Lung (tissue), 12 donors: ENCODE data around the gene MCTP1. TPM values are rescaled to one million over a fixed set of nuclear protein-coding genes. Genes with fewer than 3 reads are reported as not detected.

Source experiments
- ATAC-seq: fragments of 200-7000 bp; cut with Tn5 transposase; one replicate; pipeline ENCODE4 v1.9.1; 2020; ENCODE audit warnings: moderate number of reproducible peaks; ENCODE audit not compliant: insufficient read depth, low FRiP score
- DNase-seq, 3 donors: peaks; one replicate each; pipeline ENCODE4 v3.0.0-alpha.2; 2013 to 2017
- H3K27ac ChIP-seq, 2 donors: one replicate each; pipeline ENCODE4 v1.5.1; 2013; ENCODE audit warnings: mild to moderate bottlenecking in 2 of 2, moderate library complexity in 2 of 2, control low read depth in 1 of 2, inconsistent platforms in 1 of 2, low read depth in 1 of 2, low read length in 1 of 2
- H3K27me3 ChIP-seq, 3 donors: one replicate each; pipeline ENCODE4 v1.5.1; 2013; ENCODE audit warnings: low read length in 2 of 3; ENCODE audit not compliant: control insufficient read depth in 3 of 3, insufficient read depth in 3 of 3
- H3K36me3 ChIP-seq, 4 donors: one replicate each; pipeline ENCODE4 v1.5.1; 2013; ENCODE audit warnings: low read length in 4 of 4, mild to moderate bottlenecking in 1 of 4, moderate library complexity in 1 of 4; ENCODE audit not compliant: control insufficient read depth in 4 of 4, insufficient read depth in 4 of 4
- H3K4me1 ChIP-seq, 5 donors: one replicate each; pipeline ENCODE4 v1.5.1; 2013; ENCODE audit warnings: low read length in 5 of 5, mild to moderate bottlenecking in 2 of 5, moderate library complexity in 1 of 5; ENCODE audit not compliant: control insufficient read depth in 5 of 5, insufficient read depth in 5 of 5
- H3K4me3 ChIP-seq: one replicate; pipeline ENCODE4 v1.5.1; 2013; ENCODE audit warnings: mild to moderate bottlenecking, control low read depth, moderate library complexity
- H3K9ac ChIP-seq, 2 donors: one replicate each; pipeline ENCODE4 v1.5.1; 2013; ENCODE audit warnings: low read length in 2 of 2, control low read depth in 1 of 2; ENCODE audit not compliant: insufficient read depth in 1 of 2
- H3K9me3 ChIP-seq, 4 donors: one replicate each; pipeline ENCODE4 v1.5.1; 2013; ENCODE audit warnings: low read length in 3 of 4, mild to moderate bottlenecking in 1 of 4, moderate library complexity in 1 of 4; ENCODE audit not compliant: control insufficient read depth in 4 of 4, insufficient read depth in 3 of 4
- WGBS, 2 donors: extraction: QIAGEN DNeasy Blood & Tissue Kit; methylation state at CpG; one replicate each; pipeline ENCODE4 v1.1.7; 2013; 5-methylcytosine and 5-hydroxymethylcytosine counted together
- polyA plus RNA-seq, 2 donors: library from polyadenylated mRNA; stranded (reverse); fragments of 200-250 nt; gene quantifications; one replicate each; pipeline ENCODE4 v1.2.1, GENCODE V29; 2013
- total RNA-seq, 2 donors: library from RNA; depleted of rRNA in 1 of 2; stranded (reverse); fragments of >200 nt in 1 of 2; gene quantifications; one replicate each; pipeline ENCODE4 v1.2.1, GENCODE V29; 2014 to 2021
- TF ChIP-seq, protein P1 (sequence below): IDR thresholded peaks from 2 replicates; pipeline ENCODE4 v1.5.1; 2012; ENCODE audit warnings: mild to moderate bottlenecking; ENCODE audit errors: control extremely low read depth, extremely low read depth
- donor health status: control.
- donor health status: control.
- donor health status: Bipolar disorder and iron deficiency.
- donor health status: healthy.
- donor health status: DM: yes; HTN: yes; CAD: no.

Gene MCTP1
- total and polyA plus RNA-seq, 4 donors = 5.8 to 34.8 (median 27.4) TPM

DNA sequence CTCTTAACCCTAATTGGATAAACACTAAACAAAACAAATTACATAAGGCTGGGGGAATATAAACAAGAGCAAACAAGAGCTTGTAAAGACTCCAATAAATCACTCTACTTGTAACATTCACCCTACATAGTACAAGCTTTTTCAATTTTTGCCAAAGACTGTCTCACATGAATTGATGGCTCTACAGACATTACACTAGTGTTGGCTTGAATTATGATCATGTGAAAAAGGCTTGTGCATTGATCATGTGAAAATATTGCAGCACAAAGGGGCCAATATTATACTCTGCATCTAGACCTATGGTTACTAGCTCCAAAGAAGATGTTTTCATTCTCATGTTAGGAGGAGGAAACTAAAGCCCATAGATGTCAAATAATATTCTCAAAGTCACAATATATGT is 212.6 kb downstream of the MCTP1 start:
- DNase-seq = no peak
- H3K4me1 ChIP-seq = peaks cover 0 to 7% (median 0%) of the 10 kb centered on the region in 5 donors
- no peak for ATAC-seq
- no peak overlapping the region for H3K9ac ChIP-seq
- TF ChIP-seq, protein P1, sequence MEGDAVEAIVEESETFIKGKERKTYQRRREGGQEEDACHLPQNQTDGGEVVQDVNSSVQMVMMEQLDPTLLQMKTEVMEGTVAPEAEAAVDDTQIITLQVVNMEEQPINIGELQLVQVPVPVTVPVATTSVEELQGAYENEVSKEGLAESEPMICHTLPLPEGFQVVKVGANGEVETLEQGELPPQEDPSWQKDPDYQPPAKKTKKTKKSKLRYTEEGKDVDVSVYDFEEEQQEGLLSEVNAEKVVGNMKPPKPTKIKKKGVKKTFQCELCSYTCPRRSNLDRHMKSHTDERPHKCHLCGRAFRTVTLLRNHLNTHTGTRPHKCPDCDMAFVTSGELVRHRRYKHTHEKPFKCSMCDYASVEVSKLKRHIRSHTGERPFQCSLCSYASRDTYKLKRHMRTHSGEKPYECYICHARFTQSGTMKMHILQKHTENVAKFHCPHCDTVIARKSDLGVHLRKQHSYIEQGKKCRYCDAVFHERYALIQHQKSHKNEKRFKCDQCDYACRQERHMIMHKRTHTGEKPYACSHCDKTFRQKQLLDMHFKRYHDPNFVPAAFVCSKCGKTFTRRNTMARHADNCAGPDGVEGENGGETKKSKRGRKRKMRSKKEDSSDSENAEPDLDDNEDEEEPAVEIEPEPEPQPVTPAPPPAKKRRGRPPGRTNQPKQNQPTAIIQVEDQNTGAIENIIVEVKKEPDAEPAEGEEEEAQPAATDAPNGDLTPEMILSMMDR = no peak
- no peaks in the 10 kb centered on the region for H3K27me3 ChIP-seq
- H3K27ac ChIP-seq = no peak overlapping the region
- no peak overlapping the region for H3K4me3 ChIP-seq
- H3K36me3 ChIP-seq = peaks cover 0 to 2% (median 0%) of the 10 kb centered on the region in 4 donors
- peaks cover 0 to 3% (median 0%) of the 10 kb centered on the region in 4 donors for H3K9me3 ChIP-seq

DNA sequence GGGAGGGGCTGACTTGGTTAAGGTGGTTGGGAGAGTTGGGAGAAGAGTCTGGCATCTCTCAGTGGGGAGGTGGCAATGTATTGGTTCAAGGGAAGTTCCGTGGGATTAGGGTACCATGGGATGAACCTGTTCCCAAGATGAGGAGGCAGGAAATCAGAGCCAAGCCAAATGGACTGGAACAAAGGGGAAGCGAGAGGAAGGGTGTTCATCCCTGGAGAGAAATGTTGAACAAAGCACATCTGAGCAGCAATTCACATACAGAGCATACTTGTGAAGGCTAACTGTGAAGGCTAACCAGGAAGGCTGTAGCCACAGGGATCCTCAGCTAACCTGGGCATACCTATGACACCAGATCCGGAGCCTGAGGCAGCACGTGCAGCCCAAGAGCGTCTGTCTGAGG is 214.0 kb downstream of the MCTP1 start:
- ATAC-seq = no peak
- Histone ChIP-seq H3K4me1 (peaks cover 0 to 7% (median 0%) of the 10 kb centered on the region in 5 donors), H3K9me3 (peaks cover 0 to 3% (median 0%) of the 10 kb centered on the region in 4 donors), H3K4me3 (no peak overlapping the region), H3K9ac (no peak overlapping the region), H3K36me3 (peaks cover 0 to 2% (median 0%) of the 10 kb centered on the region in 4 donors), H3K27ac (no peak overlapping the region), H3K27me3 (no peaks in the 10 kb centered on the region)
- TF ChIP-seq, protein P1 = no peak
- DNase-seq = no peak
- 91 to 95% methylated on average over 5 of the region's 5 CpGs for WGBS, 2 donors

DNA sequence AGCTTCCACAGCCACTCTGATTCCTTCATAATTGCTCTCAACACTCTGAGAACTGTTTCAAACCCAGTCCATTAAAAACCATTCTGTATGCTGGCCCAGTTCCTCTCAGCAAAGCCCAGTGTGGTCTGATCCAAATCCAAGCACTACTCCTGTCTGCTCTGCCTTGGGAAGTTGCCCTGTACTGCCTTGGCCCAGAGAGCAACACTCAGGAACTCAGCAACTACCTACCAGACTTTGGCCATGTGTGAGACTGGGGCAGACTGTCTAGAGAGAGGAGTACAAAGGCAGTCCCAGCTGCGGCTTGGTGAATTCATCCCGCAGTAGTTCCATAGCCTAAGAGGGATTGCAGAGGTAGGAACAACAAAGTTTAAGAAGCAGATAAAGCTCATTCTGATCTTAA is 214.4 kb downstream of the MCTP1 start:
- TF ChIP-seq, protein P1 = no peak
- Histone ChIP-seq H3K36me3 (peaks cover 0 to 2% (median 0%) of the 10 kb centered on the region in 4 donors), H3K27me3 (no peaks in the 10 kb centered on the region), H3K4me1 (peaks cover 0 to 7% (median 0%) of the 10 kb centered on the region in 5 donors), H3K27ac (peak overlapping the region in 1 of 2 donors; percentile 28), H3K9me3 (peaks cover 0 to 3% (median 0%) of the 10 kb centered on the region in 4 donors), H3K4me3 (no peak overlapping the region), H3K9ac (no peak overlapping the region)
- WGBS, 2 donors = 90 to 93% methylated on average over 2 of the region's 2 CpGs
- DNase-seq (no peak), ATAC-seq (no peak)

DNA sequence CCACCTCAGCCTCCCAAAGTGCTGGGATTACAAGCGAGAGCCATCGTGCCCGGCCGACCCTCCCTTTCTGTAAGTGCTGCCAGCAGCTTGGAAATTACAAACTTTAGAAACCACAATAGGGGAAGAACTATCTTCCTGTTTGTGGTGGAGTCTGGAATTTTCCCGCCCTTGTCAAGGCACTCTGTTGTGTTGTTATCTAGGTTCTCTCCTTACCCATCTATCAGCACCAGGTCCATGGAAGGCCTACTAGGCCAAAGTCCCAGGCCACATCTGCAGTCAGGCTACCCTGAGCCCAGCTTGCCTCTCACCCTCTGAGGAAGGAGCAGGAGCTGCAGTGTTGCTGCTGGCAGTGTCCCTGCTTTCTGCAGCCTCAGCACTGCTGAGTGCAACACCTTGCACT is 214.9 kb downstream of the MCTP1 start:
- Histone ChIP-seq H3K36me3 (peaks cover 0 to 2% (median 0%) of the 10 kb centered on the region in 4 donors), H3K27ac (no peak overlapping the region), H3K4me1 (peaks cover 0 to 7% (median 0%) of the 10 kb centered on the region in 5 donors), H3K27me3 (no peaks in the 10 kb centered on the region), H3K4me3 (no peak overlapping the region), H3K9me3 (peaks cover 0 to 3% (median 0%) of the 10 kb centered on the region in 4 donors), H3K9ac (no peak overlapping the region)
- DNase-seq (no peak), ATAC-seq (no peak)
- TF ChIP-seq, protein P1 = no peak
- 15 to 43% methylated on average over 5 of the region's 5 CpGs for WGBS, 2 donors
